Esophagus (tissue), 2 donors: ENCODE results near the gene CNGB1. TPM values are rescaled to one million over a fixed set of nuclear protein-coding genes. Genes with fewer than 3 reads are reported as not detected.

Experiments used
- H3K27ac ChIP-seq, 2 donors: one replicate each; pipeline ENCODE4 v1.5.1; 2013; ENCODE audit warnings: low read depth in 2 of 2, mild to moderate bottlenecking in 2 of 2, inconsistent platforms in 1 of 2, low read length in 1 of 2, moderate library complexity in 1 of 2
- H3K27me3 ChIP-seq, 2 donors: one replicate each; pipeline ENCODE4 v1.6.1; 2013; ENCODE audit warnings: low read length in 2 of 2, control low read depth in 1 of 2, mild to moderate bottlenecking in 1 of 2; ENCODE audit not compliant: insufficient read depth in 2 of 2, control insufficient read depth in 1 of 2
- H3K36me3 ChIP-seq, 2 donors: one replicate each; pipeline ENCODE4 v1.6.1; 2013; ENCODE audit warnings: low read length in 1 of 2; ENCODE audit not compliant: control insufficient read depth in 2 of 2, insufficient read depth in 2 of 2
- H3K4me1 ChIP-seq, 2 donors: one replicate each; pipeline ENCODE4 v1.6.1; 2013; ENCODE audit warnings: low read length in 1 of 2; ENCODE audit not compliant: control insufficient read depth in 2 of 2, insufficient read depth in 2 of 2
- H3K4me3 ChIP-seq, 2 donors: one replicate each; pipeline ENCODE4 v1.5.1; 2013; ENCODE audit warnings: low read length in 2 of 2, mild to moderate bottlenecking in 2 of 2, low read depth in 1 of 2, moderate library complexity in 1 of 2
- H3K9me3 ChIP-seq, 2 donors: one replicate each; pipeline ENCODE4 v1.6.1; 2013; ENCODE audit warnings: mild to moderate bottlenecking in 2 of 2, low read depth in 1 of 2, low read length in 1 of 2, moderate library complexity in 1 of 2; ENCODE audit not compliant: control insufficient read depth in 2 of 2, insufficient read depth in 1 of 2
- WGBS, 2 donors: extraction: QIAGEN DNeasy Blood & Tissue Kit; methylation state at CpG; one replicate each; pipeline ENCODE4 v1.1.7; 2013; 5-methylcytosine and 5-hydroxymethylcytosine counted together
- polyA plus RNA-seq, 2 donors: library from polyadenylated mRNA; stranded (reverse); fragments of 200-250 nt; gene quantifications; one replicate each; pipeline ENCODE4 v1.2.3, GENCODE V29; 2013
- donor health status: healthy with polysubstance abuse.
- donor health status: Bipolar disorder and iron deficiency.

The CNGB1 gene
- polyA plus RNA-seq: under 1 TPM; 0.04 to 0.06 TPM

DNA sequence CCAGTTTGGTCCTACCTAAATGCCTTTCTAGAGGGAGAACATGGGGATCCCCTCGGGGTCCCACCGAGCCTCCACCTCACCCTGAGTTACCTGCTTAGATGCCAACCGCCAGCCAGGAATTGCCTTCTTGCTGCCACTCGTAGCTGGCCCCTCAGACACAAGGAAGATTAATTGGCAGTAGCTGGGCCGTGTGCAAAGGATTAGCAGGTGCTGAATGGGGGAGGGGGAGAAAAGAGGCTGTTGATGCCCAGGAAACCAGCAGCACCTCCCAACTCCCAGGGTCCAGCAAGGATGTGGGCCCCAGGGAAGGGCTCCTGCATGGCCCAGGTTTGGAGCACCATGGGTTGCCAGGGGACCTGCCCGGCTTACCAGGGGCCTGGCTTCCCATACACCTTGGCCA lies at the start of gene CNGB1:
TSS of gene CNGB1 (minus strand) at position 159 of the 400 bp plus-strand sequence. CDS start 3,842 bp downstream, outside the sequence.
- Histone ChIP-seq H3K36me3 (no peaks in the 10 kb centered on the region), H3K27me3 (no peaks in the 10 kb centered on the region), H3K27ac (no peak within 1 kb of the TSS), H3K4me3 (no peak within 1 kb of the TSS), H3K4me1 (no peaks in the 10 kb centered on the region), H3K9me3 (no peaks in the 10 kb centered on the region)
- 67 to 72% methylated on average over 6 of the region's 6 CpGs for WGBS, 2 donors

GRCh38 chr16:58019866-58020538 lies 49.1 kb upstream of the CNGB1 start:
- Histone ChIP-seq H3K4me1 (peaks cover 0 to 8% of the 10 kb centered on the region in 2 donors), H3K9me3 (no peaks in the 10 kb centered on the region), H3K27ac (no peak overlapping the region), H3K27me3 (no peaks in the 10 kb centered on the region), H3K4me3 (no peak overlapping the region), H3K36me3 (peaks cover 0 to 8% of the 10 kb centered on the region in 2 donors)
- 79 to 81% methylated on average over 8 of the region's 8 CpGs for WGBS, 2 donors

DNA sequence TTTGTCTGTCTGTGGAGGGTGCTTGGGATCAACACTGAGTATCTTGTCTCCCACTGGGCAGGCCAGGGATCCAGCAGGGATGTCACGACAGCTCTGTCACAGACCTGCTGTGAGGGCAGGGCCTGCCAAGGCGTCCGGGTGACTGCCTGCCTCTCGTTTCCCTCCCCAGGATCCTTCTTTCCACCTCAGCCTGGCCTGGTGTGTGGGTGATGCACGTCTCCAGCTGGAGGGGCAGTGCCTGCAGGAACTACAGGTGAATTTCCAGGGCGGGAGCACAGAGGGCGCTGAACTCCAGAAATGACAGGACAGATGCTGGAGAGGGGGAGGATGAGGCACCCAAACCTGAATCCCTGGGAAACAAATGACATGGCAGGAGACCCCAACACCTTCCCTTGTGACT lies 47.9 kb upstream of the CNGB1 start:
- Histone ChIP-seq H3K36me3 (peaks cover 0 to 8% of the 10 kb centered on the region in 2 donors), H3K4me3 (no peak overlapping the region), H3K27ac (no peak overlapping the region), H3K9me3 (no peaks in the 10 kb centered on the region), H3K4me1 (peaks cover 0 to 4% of the 10 kb centered on the region in 2 donors), H3K27me3 (no peaks in the 10 kb centered on the region)
- 83 to 85% methylated on average over 7 of the region's 7 CpGs for WGBS, 2 donors

- Histone ChIP-seq H3K4me1 (peaks cover 0 to 3% of the 10 kb centered on the region in 2 donors), H3K27ac (no peak overlapping the region), H3K36me3 (peaks cover 4 to 14% of the 10 kb centered on the region in 2 donors), H3K27me3 (no peaks in the 10 kb centered on the region), H3K4me3 (no peak overlapping the region), H3K9me3 (no peaks in the 10 kb centered on the region)
- WGBS, 2 donors: 68% methylated on average over 12 of the region's 12 CpGs
Observed at GRCh38 chr16:58016840-58017446, 46.0 kb upstream of the CNGB1 start.

DNA sequence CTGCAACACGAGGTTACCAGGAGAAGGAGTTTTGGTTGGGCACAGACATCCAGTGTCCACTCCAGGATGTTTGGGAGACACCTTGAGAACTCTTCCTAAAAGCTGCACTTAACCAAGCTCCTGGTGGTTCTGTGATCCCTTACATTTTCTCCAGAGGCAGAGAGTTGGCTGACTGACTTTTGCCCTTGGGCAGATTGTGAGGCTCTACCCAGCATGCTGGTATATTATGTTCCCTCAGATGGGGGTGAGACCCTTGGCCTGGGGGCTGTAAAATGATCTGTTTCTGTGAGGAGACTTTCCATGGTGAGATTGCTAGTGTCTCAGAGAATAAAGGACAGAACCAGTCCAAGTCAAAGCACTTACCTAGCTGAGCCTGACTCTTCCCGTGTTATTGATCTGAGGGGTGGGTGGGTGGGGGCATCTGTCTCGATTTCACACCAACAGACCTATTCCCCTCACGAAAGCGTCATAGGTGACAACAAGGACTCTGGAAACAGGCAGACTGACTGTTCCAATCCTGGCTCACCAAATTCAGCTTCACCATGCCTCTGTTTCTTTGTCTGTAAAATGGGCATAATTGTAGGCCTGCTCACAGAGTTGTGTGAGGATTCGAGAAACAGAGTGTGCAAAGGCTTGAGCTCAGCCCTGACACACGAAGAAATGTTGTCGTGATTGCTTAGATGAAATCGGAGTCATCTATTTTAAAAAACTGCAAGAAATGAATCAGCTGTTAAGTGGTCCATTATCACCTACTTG lies 42.5 kb upstream of the CNGB1 start:
- Histone ChIP-seq H3K9me3 (no peaks in the 10 kb centered on the region), H3K27ac (no peak overlapping the region), H3K36me3 (peaks cover 4 to 21% of the 10 kb centered on the region in 2 donors), H3K27me3 (no peaks in the 10 kb centered on the region), H3K4me1 (no peaks in the 10 kb centered on the region), H3K4me3 (no peak overlapping the region)
- 85 to 89% methylated on average over 9 of the region's 9 CpGs for WGBS, 2 donors

GRCh38 chr16:58012481-58012880 lies 41.6 kb upstream of the CNGB1 start:
- WGBS, 2 donors: 82 to 85% methylated on average over 9 of the region's 9 CpGs
- Histone ChIP-seq H3K9me3 (no peaks in the 10 kb centered on the region), H3K4me1 (no peaks in the 10 kb centered on the region), H3K27me3 (no peaks in the 10 kb centered on the region), H3K27ac (no peak overlapping the region), H3K4me3 (no peak overlapping the region), H3K36me3 (peaks cover 4 to 21% of the 10 kb centered on the region in 2 donors)

DNA sequence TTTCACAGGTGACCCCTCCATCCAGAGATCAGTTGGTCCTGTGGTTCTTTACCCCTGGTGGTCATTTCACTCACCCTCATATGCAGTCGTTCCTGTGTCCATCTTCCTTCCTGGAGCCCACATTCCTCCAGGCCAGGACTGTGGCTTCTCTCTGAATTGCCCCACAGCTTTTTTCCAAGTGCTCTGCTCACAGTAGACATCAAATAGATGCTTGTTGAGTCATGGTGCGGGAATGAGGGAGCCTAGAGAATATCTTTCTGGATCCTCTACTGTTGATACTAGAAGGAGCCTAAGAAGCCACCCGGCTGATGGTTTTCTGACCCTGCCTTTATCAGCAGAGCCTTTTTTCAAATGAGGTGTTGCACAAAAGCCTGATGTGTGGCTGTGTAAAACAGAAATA lies 40.7 kb upstream of the CNGB1 start:
- H3K27me3 ChIP-seq: no peaks in the 10 kb centered on the region
- 88 to 90% methylated on average over 3 of the region's 3 CpGs for WGBS, 2 donors
- peaks cover 4 to 21% of the 10 kb centered on the region in 2 donors for H3K36me3 ChIP-seq
- H3K9me3 ChIP-seq: no peaks in the 10 kb centered on the region
- H3K4me1 ChIP-seq: no peaks in the 10 kb centered on the region
- H3K27ac ChIP-seq: no peak overlapping the region
- H3K4me3 ChIP-seq: no peak overlapping the region

GRCh38 chr16:58010886-58011285 lies 40.0 kb upstream of the CNGB1 start:
- Histone ChIP-seq H3K27ac (no peak overlapping the region), H3K36me3 (peaks cover 4 to 21% of the 10 kb centered on the region in 2 donors), H3K9me3 (no peaks in the 10 kb centered on the region), H3K4me3 (no peak overlapping the region), H3K27me3 (no peaks in the 10 kb centered on the region), H3K4me1 (no peaks in the 10 kb centered on the region)
- 76 to 83% methylated on average over 3 of the region's 3 CpGs for WGBS, 2 donors

GRCh38 chr16:58009856-58010416 lies 39.0 kb upstream of the CNGB1 start:
- no peaks in the 10 kb centered on the region for H3K27me3 ChIP-seq
- H3K27ac ChIP-seq: no peak overlapping the region
- 86 to 89% methylated on average over 11 of the region's 11 CpGs for WGBS, 2 donors
- no peaks in the 10 kb centered on the region for H3K9me3 ChIP-seq
- H3K4me3 ChIP-seq: no peak overlapping the region
- no peaks in the 10 kb centered on the region for H3K4me1 ChIP-seq
- H3K36me3 ChIP-seq: peaks cover 4 to 21% of the 10 kb centered on the region in 2 donors
